GM19238 (cell line): Measurements from ENCODE around the gene TMSB4X.
"Not testable (repeated sequence)": the region's sequence is repeated elsewhere in the genome, so short reads cannot be mapped to it uniquely, and the experiment has no call there.

Experiments
- DNase-seq: peaks from one replicate; pipeline ENCODE4 v3.0.0; 2011; ENCODE audit warnings: low spot score; ENCODE audit not compliant: insufficient read length

TMSB4X gene

DNA sequence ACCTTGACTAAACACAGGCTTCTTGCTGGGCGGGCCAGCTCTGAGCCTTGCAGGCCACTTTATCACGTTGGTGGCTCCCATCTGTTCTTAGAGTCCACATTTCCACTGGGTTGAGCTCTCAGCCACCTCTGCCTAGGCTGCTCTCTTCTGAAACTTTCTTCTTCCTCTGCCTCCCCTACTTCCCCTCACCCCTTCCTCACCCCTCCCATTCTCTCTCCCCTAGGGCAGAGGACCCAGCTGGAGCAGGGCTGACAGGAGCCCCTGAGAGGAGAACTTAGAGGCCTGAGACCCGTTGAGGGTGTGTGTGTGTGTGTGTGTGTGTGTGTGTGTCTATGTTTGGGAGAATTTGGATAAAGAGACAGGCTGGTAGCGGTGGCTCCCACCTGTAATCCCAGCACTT lies 19.9 kb upstream of the TMSB4X start:
- DNase-seq = no peak

- DNase-seq = no peak
Observed at GRCh38 chrX:12955882-12956703, 18.8 kb upstream of the TMSB4X start.

- DNase-seq = peak; percentile 68
Observed at GRCh38 chrX:12956704-12957534, 18.0 kb upstream of the TMSB4X start.

- DNase-seq = no peak
Observed at GRCh38 chrX:12958059-12958458, 16.9 kb upstream of the TMSB4X start.

GRCh38 chrX:12958461-12958860 lies 16.4 kb upstream of the TMSB4X start:
- DNase-seq = no peak

GRCh38 chrX:12961196-12961718 lies 13.7 kb upstream of the TMSB4X start:
- no peak for DNase-seq

- no peak for DNase-seq
Observed at GRCh38 chrX:12962041-12962504, 12.8 kb upstream of the TMSB4X start.

- DNase-seq = not testable (repeated sequence)
Observed at GRCh38 chrX:12963210-12963850, 11.6 kb upstream of the TMSB4X start.

DNA sequence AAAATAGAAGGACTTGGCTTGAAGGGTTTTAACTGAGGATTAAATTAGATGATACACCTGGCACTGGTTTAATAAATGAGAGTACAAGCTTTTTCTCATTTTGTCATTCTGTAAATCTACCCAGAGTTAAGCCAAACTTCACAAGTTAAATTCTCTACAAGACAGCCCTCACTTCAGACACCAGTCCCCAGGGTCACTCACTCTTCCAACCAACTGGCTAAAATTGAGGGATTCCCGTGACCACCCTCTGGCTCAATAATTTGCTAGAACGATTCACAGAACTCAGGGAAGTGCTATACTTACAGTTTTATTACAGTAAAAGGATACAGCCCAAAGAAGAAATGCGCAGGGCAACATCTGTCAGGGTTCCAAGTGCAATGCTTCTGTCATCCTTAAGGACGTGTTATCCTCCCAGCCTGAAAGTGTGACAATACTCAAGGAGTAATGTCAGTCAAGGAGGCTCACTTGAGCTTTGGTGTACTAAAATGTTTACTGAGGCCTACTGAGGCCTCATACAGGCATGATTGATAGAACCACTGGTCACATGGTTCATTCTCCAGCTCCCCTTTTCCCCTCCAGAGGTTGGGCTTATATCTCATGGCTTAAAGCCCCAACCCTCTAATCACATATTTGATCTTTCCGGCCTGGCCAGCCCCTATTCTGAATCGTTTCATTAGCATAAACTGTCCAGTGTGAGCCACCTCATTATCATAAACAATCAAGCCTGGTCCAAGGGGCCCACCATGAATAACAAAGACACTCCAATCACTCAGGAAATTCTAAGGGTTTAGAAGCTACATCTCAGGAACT lies 9.6 kb upstream of the TMSB4X start:
- no peak for DNase-seq

DNA sequence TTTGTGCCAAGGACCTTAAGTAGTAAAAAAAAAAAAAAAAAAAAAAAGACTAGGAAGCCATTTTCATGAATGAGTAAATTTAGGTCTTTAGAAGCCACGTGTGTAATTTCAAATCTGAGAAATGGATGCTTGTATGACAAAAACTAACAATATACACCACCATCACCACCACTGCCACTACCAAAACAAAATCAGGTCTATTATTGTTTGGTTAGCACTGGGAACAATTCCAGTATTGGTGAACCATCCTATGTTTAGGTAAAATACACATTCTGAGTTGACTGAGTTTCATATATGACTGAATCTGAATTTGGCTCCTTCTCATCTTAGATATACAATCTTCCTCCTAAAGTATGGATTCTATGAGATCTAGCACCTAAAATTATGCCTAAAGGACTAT lies 8.8 kb upstream of the TMSB4X start:
- DNase-seq = no peak

DNA sequence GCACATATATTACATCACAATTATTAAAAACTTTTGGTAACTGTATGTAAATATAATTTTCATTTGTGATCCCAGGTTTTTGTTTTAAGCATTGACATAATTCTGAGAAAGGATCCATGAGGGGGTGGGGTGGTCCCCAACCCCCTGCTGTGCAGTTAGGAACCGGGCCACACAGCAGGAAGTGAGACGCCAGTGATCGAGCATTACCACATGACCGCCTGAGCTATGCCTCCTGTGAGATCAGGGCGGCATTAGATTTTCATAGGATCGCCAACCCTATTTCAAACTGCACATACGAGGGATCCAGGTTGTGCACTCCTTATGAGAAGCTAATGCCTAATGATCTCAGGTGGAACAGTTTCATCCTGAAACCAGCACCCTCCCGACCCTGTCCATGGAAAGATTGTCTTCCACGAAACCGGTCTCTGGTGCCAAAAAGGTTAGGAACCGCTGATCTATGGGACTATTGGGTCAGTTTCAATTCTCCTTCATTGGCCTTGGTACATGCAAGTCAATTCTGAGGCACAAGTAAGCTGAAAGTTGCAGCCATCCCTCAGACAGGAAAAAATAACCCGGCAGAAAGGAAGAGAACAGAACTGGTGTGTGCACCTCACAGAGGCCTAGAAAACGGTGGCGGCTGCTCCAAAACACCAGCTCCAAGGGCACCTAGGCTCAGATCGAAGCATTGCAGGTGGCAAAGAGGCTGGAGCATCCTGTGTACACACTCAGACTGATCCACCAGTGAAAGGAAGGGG lies 7.0 kb upstream of the TMSB4X start:
- no peak for DNase-seq

- no peak for DNase-seq
Observed at GRCh38 chrX:12970691-12971202, 4.2 kb upstream of the TMSB4X start.

- no peak for DNase-seq
Observed at GRCh38 chrX:12971282-12972003, 3.5 kb upstream of the TMSB4X start.

GRCh38 chrX:12972243-12972642 lies 2.7 kb upstream of the TMSB4X start:
- DNase-seq = no peak

GRCh38 chrX:12972878-12973560 lies 1.9 kb upstream of the TMSB4X start:
- DNase-seq = no peak

DNA sequence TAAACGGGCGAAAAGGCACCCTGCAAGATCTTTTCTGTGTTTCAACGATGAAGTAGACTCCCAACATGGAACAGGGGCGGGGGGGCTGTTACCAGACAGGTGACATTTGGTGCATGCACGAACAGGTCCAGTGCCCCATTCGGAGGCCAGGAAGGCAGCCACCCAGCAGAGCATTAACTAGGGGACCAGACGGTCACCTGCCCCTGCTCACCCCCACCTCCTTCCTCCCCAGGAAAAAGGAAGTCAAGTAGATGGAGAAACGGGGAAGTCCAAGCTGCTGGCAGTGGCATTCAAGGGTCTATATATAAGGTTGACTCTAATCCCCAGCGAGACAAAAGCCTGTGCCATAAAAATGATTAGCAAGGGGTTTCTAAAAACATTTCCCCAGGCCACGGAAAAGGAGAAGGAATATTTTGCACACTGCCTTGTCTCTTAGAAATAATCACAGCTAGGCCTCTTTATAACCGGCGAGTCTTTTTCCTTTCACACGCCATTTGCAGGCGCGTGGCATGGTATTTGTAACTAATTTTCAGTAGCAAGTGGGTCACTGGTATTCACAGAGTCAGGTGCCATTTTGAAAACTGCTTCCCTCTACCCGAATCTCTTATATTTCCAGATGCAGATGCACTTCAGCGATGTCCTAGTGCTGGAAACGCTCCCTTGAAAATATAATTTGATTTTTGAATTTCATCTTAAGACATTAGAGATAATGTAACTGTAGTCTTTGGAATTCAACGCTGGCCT lies 1.2 kb upstream of the TMSB4X start:
- DNase-seq = no peak

- no peak for DNase-seq
Observed at GRCh38 chrX:12974305-12974795, 560 bp upstream of the TMSB4X start.

DNA sequence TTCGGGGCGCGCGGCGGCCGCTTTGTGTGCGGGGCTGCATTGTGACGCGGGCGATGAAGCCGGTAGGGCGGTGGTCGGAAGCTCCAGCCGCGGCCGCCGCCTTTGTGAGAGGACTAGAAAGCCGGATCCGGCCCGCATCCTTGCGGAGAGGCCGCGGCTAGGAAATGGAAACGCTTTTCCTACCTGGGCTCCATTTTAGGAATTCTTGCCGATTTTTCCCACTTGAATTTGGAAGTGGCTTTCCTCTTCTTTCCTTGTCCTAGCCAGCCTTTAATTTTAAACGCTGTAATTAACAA lies 708 bp downstream of the TMSB4X start:
- DNase-seq = no peak
